H1 (cell line): ENCODE data around the gene CADPS. TPM values are rescaled to one million over a fixed set of nuclear protein-coding genes. Genes with fewer than 3 reads are reported as not detected.

Source experiments
- CTCF ChIA-PET: fragments of 300-600 bp; sonication (Branson Sonifier 250); formaldehyde crosslinking; loops from one replicate; lab custom pipeline; 2021; ENCODE audit not compliant: partially characterized antibody; lab: Charles Lee
- POLR2A ChIA-PET: fragments of 300-600 bp; sonication (Branson Sonifier 250); formaldehyde crosslinking; loops from one replicate; lab custom pipeline; 2021; ENCODE audit warnings: inconsistent platforms; ENCODE audit not compliant: partially characterized antibody; lab: Charles Lee
- DNase-seq, 2 experiments: peaks; one replicate each; pipeline versions ENCODE4 v3.0.0 to v3.0.0-alpha.2; 2010 to 2022; ENCODE audit warnings: low spot score in 2 of 2, low read depth in 1 of 2, mixed read lengths in 1 of 2
- FAIRE-seq: peaks from 2 replicates; lab custom pipeline; 2011; peaks lifted over from hg19 to GRCh38; lab: Jason Lieb, UNC
- H2AFZ ChIP-seq: 2 replicates; pipeline ENCODE4 v1.8.1; 2012; ENCODE audit warnings: low read length, inconsistent platforms
- H2AK5ac ChIP-seq: 2 replicates; pipeline ENCODE4 v1.6.1; 2013; ENCODE audit warnings: low read depth, low read length
- H2BK120ac ChIP-seq: replicated peaks from 2 replicates; pipeline ENCODE3; 2013; ENCODE audit warnings: low read depth, low read length, inconsistent platforms
- H2BK12ac ChIP-seq: 2 replicates; pipeline ENCODE4 v1.6.1; 2013; ENCODE audit warnings: low read depth, low read length
- H2BK15ac ChIP-seq: 2 replicates; pipeline ENCODE4 v1.6.1; 2013; ENCODE audit warnings: low read length
- H2BK20ac ChIP-seq: 2 replicates; pipeline ENCODE4 v1.6.1; 2013; ENCODE audit warnings: low read length
- H2BK5ac ChIP-seq: 2 replicates; pipeline ENCODE4 v1.6.1; 2013; ENCODE audit warnings: low read depth, low read length
- H3K14ac ChIP-seq: 2 replicates; pipeline ENCODE4 v1.6.1; 2013; ENCODE audit warnings: inconsistent platforms; ENCODE audit not compliant: insufficient read length
- H3K18ac ChIP-seq: 2 replicates; pipeline ENCODE4 v1.6.1; 2013; ENCODE audit warnings: low read length; ENCODE audit errors: extremely low read depth
- H3K23ac ChIP-seq: 2 replicates; pipeline ENCODE4 v1.6.1; 2013; ENCODE audit warnings: inconsistent platforms; ENCODE audit not compliant: insufficient read length
- H3K23me2 ChIP-seq: 2 replicates; pipeline ENCODE4 v1.6.1; 2013; ENCODE audit warnings: low read depth, low read length
- H3K27ac ChIP-seq: 2 replicates; pipeline ENCODE4 v1.6.1; 2011; ENCODE audit warnings: low read depth, low read length, inconsistent platforms
- H3K27me3 ChIP-seq, 4 experiments: replicated peaks in 1 of 4; 1 replicate in 1 of 4; 2 replicates in 3 of 4; pipeline versions ENCODE4 v1.6.1 to v1.8.1; 2011 to 2013; ENCODE audit warnings: low read length in 3 of 4, mild to moderate bottlenecking in 3 of 4, inconsistent platforms in 2 of 4, mixed read lengths in 2 of 4, moderate library complexity in 1 of 4; ENCODE audit not compliant: control insufficient read depth in 3 of 4, insufficient read depth in 3 of 4; ENCODE audit errors: extremely low read depth in 1 of 4
- H3K36me3 ChIP-seq, 4 experiments: 2 replicates each; pipeline versions ENCODE4 v1.6.1 to v1.8.1; 2011 to 2013; ENCODE audit warnings: mild to moderate bottlenecking in 4 of 4, low read length in 3 of 4, moderate library complexity in 2 of 4, control low read depth in 1 of 4, inconsistent platforms in 1 of 4; ENCODE audit not compliant: insufficient read depth in 4 of 4, control insufficient read depth in 2 of 4
- H3K4ac ChIP-seq: replicated peaks from 2 replicates; pipeline ENCODE3; 2013; ENCODE audit warnings: low read length, low read depth, mixed read lengths, inconsistent platforms; ENCODE audit not compliant: insufficient read length
- H3K4me1 ChIP-seq, 4 experiments: replicated peaks in 1 of 4; 1 replicate in 1 of 4; 2 replicates in 3 of 4; pipeline versions ENCODE4 v1.6.1 to v1.8.1; 2011 to 2013; ENCODE audit warnings: low read length in 3 of 4, inconsistent platforms in 2 of 4, mixed read lengths in 1 of 4; ENCODE audit not compliant: insufficient read depth in 4 of 4, control insufficient read depth in 3 of 4
- H3K4me2 ChIP-seq, 2 experiments: 2 replicates each; pipeline versions ENCODE4 v1.6.1 to v1.8.1; 2011 to 2013; ENCODE audit warnings: low read depth in 2 of 2, low read length in 2 of 2, control low read depth in 1 of 2, inconsistent platforms in 1 of 2, mild to moderate bottlenecking in 1 of 2; ENCODE audit not compliant: insufficient read depth in 1 of 2
- H3K4me3 ChIP-seq, 4 experiments: fragments of 200-600, 300-600 bp in 1 of 4; sonication (generic), shearing (Covaris generic), sonication (Bioruptor Twin) in 1 of 4; 2 replicates each; pipeline versions ENCODE4 v1.5.1 to v1.8.1; 2011 to 2016; ENCODE audit warnings: low read length in 4 of 4, low read depth in 3 of 4, control low read depth in 2 of 4, inconsistent platforms in 2 of 4, mild to moderate bottlenecking in 2 of 4, mixed read lengths in 1 of 4, moderate library complexity in 1 of 4; ENCODE audit not compliant: insufficient read depth in 2 of 4; ENCODE audit errors: extremely low read depth in 1 of 4
- H3K56ac ChIP-seq: replicated peaks from 2 replicates; pipeline ENCODE3; 2013; ENCODE audit warnings: low read depth, mild to moderate bottlenecking, mixed read lengths, low read length, inconsistent platforms; ENCODE audit not compliant: insufficient read length
- H3K79me1 ChIP-seq: 2 replicates; pipeline ENCODE4 v1.6.1; 2013; ENCODE audit warnings: low read depth, low read length, control low read depth
- H3K79me2 ChIP-seq, 2 experiments: 2 replicates each; pipeline versions ENCODE4 v1.6.1 to v1.8.1; 2012 to 2013; ENCODE audit warnings: low read length in 2 of 2, mild to moderate bottlenecking in 2 of 2, inconsistent platforms in 1 of 2; ENCODE audit not compliant: insufficient read depth in 2 of 2, control insufficient read depth in 1 of 2
- H3K9ac ChIP-seq, 4 experiments: replicated peaks in 1 of 4; 1 replicate in 1 of 4; 2 replicates in 3 of 4; pipeline versions ENCODE4 v1.6.1 to v1.8.1; 2011 to 2013; ENCODE audit warnings: low read depth in 3 of 4, low read length in 3 of 4, control low read depth in 2 of 4, mild to moderate bottlenecking in 2 of 4, moderate library complexity in 2 of 4, inconsistent platforms in 1 of 4; ENCODE audit errors: extremely low read depth in 1 of 4
- H3K9me3 ChIP-seq, 2 experiments: 2 replicates each; pipeline versions ENCODE4 v1.6.1 to v1.8.1; 2012 to 2013; ENCODE audit warnings: mild to moderate bottlenecking in 2 of 2, moderate library complexity in 2 of 2, control low read depth in 1 of 2, inconsistent platforms in 1 of 2, low read depth in 1 of 2, low read length in 1 of 2, mixed read lengths in 1 of 2; ENCODE audit not compliant: insufficient read depth in 2 of 2
- H4K20me1 ChIP-seq, 2 experiments: replicated peaks in 1 of 2; 2 replicates each; pipeline versions ENCODE3 to v1.8.1; 2011 to 2013; ENCODE audit warnings: inconsistent platforms in 2 of 2, low read length in 2 of 2, mild to moderate bottlenecking in 1 of 2; ENCODE audit not compliant: insufficient read depth in 2 of 2, control insufficient read depth in 1 of 2
- H4K5ac ChIP-seq: 2 replicates; pipeline ENCODE4 v1.6.1; 2013; ENCODE audit warnings: low read length, low read depth, mixed read lengths, inconsistent platforms; ENCODE audit not compliant: insufficient read length
- H4K8ac ChIP-seq: 2 replicates; pipeline ENCODE4 v1.8.0; 2013; ENCODE audit warnings: mild to moderate bottlenecking, moderate library complexity, low read length, inconsistent platforms; ENCODE audit not compliant: insufficient read depth; ENCODE audit errors: extremely low read depth
- H4K91ac ChIP-seq: replicated peaks from 2 replicates; pipeline ENCODE3; 2013; ENCODE audit warnings: low read length, mixed read lengths, inconsistent platforms; ENCODE audit not compliant: insufficient read length
- CBX5 ChIP-seq: fragments of 300-800, 300-1000 bp; sonication (generic); IDR thresholded peaks from 2 replicates; pipeline ENCODE4 v1.7.1; 2016; ENCODE audit warnings: antibody characterized with exemption, low read length, low read depth
- CBX8 ChIP-seq: fragments of 300-800, 300-1000 bp; sonication (generic); IDR thresholded peaks from 2 replicates; pipeline ENCODE4 v1.7.1; 2016; ENCODE audit warnings: low read depth, low read length, borderline replicate concordance
- CHD2 ChIP-seq: IDR thresholded peaks from 2 replicates; pipeline ENCODE4 v1.6.1; 2012; ENCODE audit warnings: low read length, improper control_type of control experiment
- CREB1 ChIP-seq: IDR thresholded peaks from 2 replicates; pipeline ENCODE4 v1.6.1; 2012; ENCODE audit warnings: inconsistent platforms
- CTBP2 ChIP-seq: IDR thresholded peaks from 2 replicates; pipeline ENCODE4 v1.7.0; 2011; ENCODE audit warnings: borderline replicate concordance, mild to moderate bottlenecking, moderate library complexity, mixed read lengths, low read length; ENCODE audit not compliant: insufficient read depth, insufficient read length
- JUND ChIP-seq: IDR thresholded peaks from 2 replicates; pipeline ENCODE4 v1.6.1; 2011; ENCODE audit warnings: mild to moderate bottlenecking, improper control_type of control experiment, low read length
- KDM4A ChIP-seq: IDR thresholded peaks from one replicate; pipeline ENCODE4 v1.7.1; 2012; ENCODE audit warnings: low read depth, mild to moderate bottlenecking, moderate library complexity, low read length, inconsistent platforms; ENCODE audit not compliant: severe bottlenecking
- MAFK ChIP-seq: IDR thresholded peaks from 2 replicates; pipeline ENCODE4 v1.6.1; 2012; ENCODE audit warnings: low read depth, mild to moderate bottlenecking, improper control_type of control experiment, low read length
- RAD21 ChIP-seq, 2 experiments: IDR thresholded peaks in 1 of 2; conservative IDR thresholded peaks in 1 of 2; 2 replicates each; pipeline ENCODE4 v1.6.1; 2011; ENCODE audit warnings: low read depth in 2 of 2, low read length in 2 of 2, improper control_type of control experiment in 1 of 2, inconsistent platforms in 1 of 2, mild to moderate bottlenecking in 1 of 2, moderate library complexity in 1 of 2
- RBBP5 ChIP-seq: IDR thresholded peaks from 2 replicates; pipeline ENCODE4 v1.7.1; 2012; ENCODE audit warnings: low read depth, mild to moderate bottlenecking, inconsistent platforms, low read length, moderate library complexity, borderline replicate concordance
- RNF2 ChIP-seq: fragments of 200-900, 300-1000 bp; sonication (generic); IDR thresholded peaks from 2 replicates; pipeline ENCODE4 v1.7.1; 2016; ENCODE audit warnings: borderline replicate concordance, low read depth, mild to moderate bottlenecking, antibody characterized with exemption, low read length; ENCODE audit not compliant: poor library complexity, severe bottlenecking; ENCODE audit errors: missing control alignments
- TAF7 ChIP-seq: optimal IDR thresholded peaks from 2 replicates; pipeline ENCODE3; 2011; ENCODE audit warnings: low read depth, mild to moderate bottlenecking, inconsistent platforms, low read length, moderate library complexity, borderline replicate concordance
- TCF12 ChIP-seq: IDR thresholded peaks from 2 replicates; pipeline ENCODE4 v1.6.1; 2011; ENCODE audit warnings: low read depth, mild to moderate bottlenecking, low read length
- YY1 ChIP-seq: IDR thresholded peaks from 2 replicates; pipeline ENCODE4 v1.6.1; 2011; ENCODE audit warnings: low read depth, mild to moderate bottlenecking, low read length
- WGBS, 2 experiments: shearing (Covaris generic) in 1 of 2; methylation state at CpG; one replicate each; pipeline versions ENCODE4 v1.1.6 to v1.1.7; 2013 to 2015; ENCODE audit warnings: low lambda C conversion rate in 2 of 2, mixed read lengths in 2 of 2, inconsistent platforms in 1 of 2, low coverage in 1 of 2, missing lambda C conversion rate in 1 of 2; ENCODE audit not compliant: insufficient replicate concordance in 2 of 2, insufficient coverage in 1 of 2, insufficient read length in 1 of 2; ENCODE audit errors: extremely low coverage in 1 of 2, missing lambda C conversion rate in 1 of 2; 5-methylcytosine and 5-hydroxymethylcytosine counted together
- polyA plus RNA-seq, 7 experiments: library from polyadenylated mRNA; depleted of rRNA in 3 of 7; stranded (reverse) in 5 of 7; unstranded in 2 of 7; fragments of >200 nt in 5 of 7; fragments of 200-250 nt in 2 of 7; gene quantifications; 1 replicate in 5 of 7; 2 replicates in 1 of 7; 4 replicates in 1 of 7; pipeline versions ENCODE4 v1.2.1 to v1.2.3, GENCODE V29; 2011 to 2013; ENCODE audit warnings: missing spikeins in 2 of 7, mixed read lengths in 2 of 7
- total RNA-seq: library from RNA; stranded (reverse); fragmentation: NEBNext Ultra II Directional; extraction: Animal tissue kit (Norgen Biotek cat#: 25700); gene quantifications from 2 replicates; pipeline ENCODE4 v1.2.1, GENCODE V29; 2021

Gene CADPS
- total and polyA plus RNA-seq, 2 of the 8 experiments (the other 6 are each of a cell fraction or from before 2014, with no cell fraction given), result 7.1 to 10.2 TPM

GRCh38 chr3:62812631-62813030 is 62.6 kb downstream of the CADPS start:
- Histone ChIP-seq H3K23ac (no peak overlapping the region), H3K4ac (no peak overlapping the region), H3K56ac (no peak overlapping the region), H3K9ac (no peak overlapping the region), H3K4me2 (no peak overlapping the region), H4K91ac (no peak overlapping the region), H3K9me3 (no peaks in the 10 kb centered on the region), H2BK12ac (no peak overlapping the region), H2AK5ac (no peak overlapping the region), H3K18ac (no peak overlapping the region), H4K20me1 (no peaks in the 10 kb centered on the region), H3K36me3 (no peaks in the 10 kb centered on the region), H4K5ac (no peak overlapping the region), H3K79me1 (no peaks in the 10 kb centered on the region), H2BK15ac (no peak overlapping the region), H3K4me3 (no peak overlapping the region), H3K79me2 (no peaks in the 10 kb centered on the region), H3K27me3 (no peaks in the 10 kb centered on the region), H3K14ac (no peak overlapping the region), H2BK5ac (no peak overlapping the region), H3K4me1 (peaks cover 0 to 3% (median 0%) of the 10 kb centered on the region in 4 experiments; a peak in 1 of 7 replicates), H4K8ac (no peak overlapping the region), H3K23me2 (no peaks in the 10 kb centered on the region; the same call in 1 of the 2 replicates), H2BK20ac (no peak overlapping the region), H2AFZ (no peak overlapping the region), H3K27ac (no peak overlapping the region), H2BK120ac (no peak overlapping the region)
- WGBS, 2 experiments, result 86% methylated on average over 3 of the region's 3 CpGs; no CpG with 5 or more reads in 1 of the 2 experiments
- CTCF ChIA-PET, result interaction anchor here (0.8 to 3.0 kb wide), 2 partner anchors 20 to 153 kb away, joined by 4 to 14 read pairs; no protein-coding TSS in a partner anchor
- FAIRE-seq (peak; percentile 19), DNase-seq (no peak)
- POLR2A ChIA-PET, result no interaction called here
- TF ChIP-seq RAD21 (IDR thresholded peaks at IDR 0.05 in 1 of 2, conservative IDR thresholded peaks at IDR 0.05 in 1 of 2; ENCODE audit: low read depth in 2 of 2, low read length in 2 of 2) (no peak), TCF12 (no peak), CHD2 (no peak), MAFK (no peak), CTBP2 (no peak), CBX5 (no peak), CREB1 (no peak), JUND (no peak), KDM4A (no peak), RBBP5 (no peak), RNF2 (no peak), TAF7 (no peak), CBX8 (no peak), YY1 (no peak)
